GM12878 (cell line): ENCODE data around the gene SPATC1L. TPM values are rescaled to one million over a fixed set of nuclear protein-coding genes. Genes with fewer than 3 reads are reported as not detected.

Experiments used
- ATAC-seq: fragments of 200-7000 bp; cut with Tn5 transposase; 3 replicates; pipeline ENCODE4 v1.9.1; 2020; ENCODE audit warnings: mild to moderate bottlenecking, moderate library complexity
- BruUV-seq: library from RNA; stranded (reverse); fragments of 400-500 nt; replicated peaks from 2 replicates; lab custom pipeline; 2021; lab: Mats Ljungman, UMichigan
- CTCF ChIA-PET: fragments of 300-600 bp; sonication (Branson Sonifier 250); formaldehyde crosslinking; extraction: SDS; loops from one replicate; lab custom pipeline; 2021; ENCODE audit warnings: inconsistent platforms; lab: Yijun Ruan, JAX
- POLR2A ChIA-PET: fragments of 350-600 bp; formaldehyde crosslinking; extraction: SDS; loops from one replicate; lab custom pipeline; 2021; ENCODE audit warnings: inconsistent platforms; lab: Charles Lee
- RAD21 ChIA-PET: fragments of 300-600 bp; sonication (Branson Sonifier 250); formaldehyde crosslinking; loops from one replicate; lab custom pipeline; 2023; ENCODE audit warnings: antibody characterized with exemption; ENCODE audit not compliant: unreplicated experiment; lab: Charles Lee
- SMC1A ChIA-PET: fragments of 300-600 bp; sonication (Branson Sonifier 250); formaldehyde crosslinking; loops from one replicate; lab custom pipeline; 2023; ENCODE audit not compliant: unreplicated experiment, uncharacterized antibody; lab: Charles Lee
- DNase-seq: peaks from one replicate; pipeline ENCODE4 v3.0.0-alpha.2; 2011; ENCODE audit warnings: low read depth, low spot score
- FAIRE-seq: peaks from 3 replicates; lab custom pipeline; 2011; peaks lifted over from hg19 to GRCh38; lab: Jason Lieb, UNC
- H2AFZ ChIP-seq: 2 replicates; pipeline ENCODE4 v1.6.0; 2011; ENCODE audit warnings: low read depth, low read length, control low read depth; ENCODE audit not compliant: control insufficient read depth
- H3K27ac ChIP-seq: 2 replicates; pipeline ENCODE4 v1.5.1; 2011; ENCODE audit warnings: control low read depth; ENCODE audit not compliant: control insufficient read depth, insufficient read depth
- H3K27me3 ChIP-seq, 2 experiments: replicated peaks in 1 of 2; 2 replicates each; pipeline versions ENCODE4 v1.6.0 to v1.6.1; 2011; ENCODE audit warnings: low read length in 1 of 2; ENCODE audit not compliant: control insufficient read depth in 2 of 2, insufficient read depth in 2 of 2
- H3K36me3 ChIP-seq, 2 experiments: 2 replicates each; pipeline ENCODE4 v1.5.1; 2011; ENCODE audit warnings: low read length in 1 of 2; ENCODE audit not compliant: control insufficient read depth in 2 of 2, insufficient read depth in 2 of 2
- H3K4me1 ChIP-seq: 2 replicates; pipeline ENCODE4 v1.6.1; 2011; ENCODE audit warnings: mild to moderate bottlenecking, low read length, moderate library complexity, mixed read lengths; ENCODE audit not compliant: control insufficient read depth, insufficient read depth
- H3K4me2 ChIP-seq: 2 replicates; pipeline ENCODE4 v1.6.0; 2011; ENCODE audit warnings: control low read depth; ENCODE audit not compliant: control insufficient read depth, insufficient read depth
- H3K4me3 ChIP-seq: fragments of 200-600 bp; sonication (generic); 2 replicates; pipeline ENCODE4 v1.5.1; 2016
- H3K79me2 ChIP-seq: 2 replicates; pipeline ENCODE4 v1.6.0; 2011; ENCODE audit warnings: low read length; ENCODE audit not compliant: control insufficient read depth, insufficient read depth
- H3K9ac ChIP-seq: 2 replicates; pipeline ENCODE4 v1.8.0; 2011; ENCODE audit warnings: low read length, control low read depth, mixed read lengths; ENCODE audit not compliant: control insufficient read depth, insufficient read depth
- H3K9me3 ChIP-seq: replicated peaks from 3 replicates; pipeline ENCODE4 v1.5.1; 2011; ENCODE audit warnings: mild to moderate bottlenecking, low read length; ENCODE audit not compliant: control insufficient read depth, insufficient read depth
- H4K20me1 ChIP-seq: 2 replicates; pipeline ENCODE4 v1.6.0; 2011; ENCODE audit not compliant: control insufficient read depth, insufficient read depth
- CEBPB ChIP-seq, 2 experiments: fragments of 150-350 bp in 1 of 2; IDR thresholded peaks; 2 replicates each; pipeline ENCODE4 v1.6.1; 2012 to 2014; ENCODE audit warnings: low read depth in 2 of 2, low read length in 2 of 2, borderline replicate concordance in 1 of 2, inconsistent platforms in 1 of 2
- MYC ChIP-seq: IDR thresholded peaks from 2 replicates; pipeline ENCODE4 v1.6.1; 2011; ENCODE audit warnings: mild to moderate bottlenecking, low read length, moderate library complexity, inconsistent platforms; ENCODE audit not compliant: insufficient read depth, insufficient replicate concordance, insufficient read length, severe bottlenecking
- NKRF ChIP-seq: fragments of 450-650 bp; conservative IDR thresholded peaks from 2 replicates; pipeline ENCODE4 v1.6.1; 2017; ENCODE audit warnings: mild to moderate bottlenecking, moderate library complexity
- PBX3 ChIP-seq: IDR thresholded peaks from 2 replicates; pipeline ENCODE4 v1.6.1; 2011; ENCODE audit warnings: mild to moderate bottlenecking, low read depth, low read length, moderate library complexity; ENCODE audit not compliant: insufficient replicate concordance
- RCOR1 ChIP-seq: conservative IDR thresholded peaks from 2 replicates; pipeline ENCODE4 v1.6.1; 2012; ENCODE audit warnings: low read depth, low read length, improper control_type of control experiment
- SMAD1 ChIP-seq: fragments of 450-650 bp; IDR thresholded peaks from 2 replicates; pipeline ENCODE4 v1.6.1; 2018; ENCODE audit warnings: mild to moderate bottlenecking, low read depth; ENCODE audit not compliant: partially characterized antibody
- WGBS: methylation state at CpG from one replicate; pipeline ENCODE4 v1.1.6; 2016; ENCODE audit warnings: low lambda C conversion rate; ENCODE audit not compliant: insufficient replicate concordance, insufficient coverage; ENCODE audit errors: missing lambda C conversion rate; 5-methylcytosine and 5-hydroxymethylcytosine counted together
- in situ Hi-C: fragments of 300-500 bp; cut with MboI; formaldehyde crosslinking; loops from 9 replicates; pipeline ENCODE4 v1.14.3; 2018; ENCODE audit warnings: mixed read lengths
- intact Hi-C: fragments of 100-400 bp; cut with micrococcal nuclease; formaldehyde crosslinking; loops from one replicate; pipeline ENCODE4 v1.14.2; 2022; ENCODE audit not compliant: unreplicated experiment
- polyA plus RNA-seq, 11 experiments: library from polyadenylated mRNA; depleted of rRNA in 4 of 11; unstranded in 6 of 11; stranded (reverse) in 5 of 11; fragments of >200 nt; fragmentation: Nextera tagmentation in 4 of 11; fragmentation: Illumina TruSeq in 1 of 11; extraction: Ambion mirVana in 4 of 11; extraction: Trizol in 1 of 11; gene quantifications; 1 replicate in 1 of 11; 2 replicates in 10 of 11; pipeline versions ENCODE4 v1.2.1 to v1.2.3, GENCODE V29; 2011 to 2016; ENCODE audit warnings: inconsistent platforms in 2 of 11, missing spikeins in 2 of 11, low read depth in 1 of 11
- total RNA-seq, 4 experiments: library from RNA; depleted of rRNA in 3 of 4; stranded (reverse); fragments of >200 nt in 3 of 4; fragmentation: Illumina TruSeq in 1 of 4; extraction: Trizol in 1 of 4; gene quantifications; 2 replicates each; pipeline versions ENCODE4 v1.2.1 to v1.2.3, GENCODE V29; 2013 to 2021
- TF ChIP-seq, protein P1 (sequence below): fragments of 450-650 bp; IDR thresholded peaks from 2 replicates; pipeline ENCODE4 v1.6.1; 2017; ENCODE audit warnings: borderline replicate concordance

Gene SPATC1L
- total and polyA plus RNA-seq, 10 of the 15 experiments (the other 5 are each of a cell fraction or from before 2014, with no cell fraction given), result 1.4 to 16.0 (median 7.0) TPM; not detected in 2

GRCh38 chr21:46146856-46147255 lies 37.4 kb downstream of the SPATC1L start:
- 31% methylated on average over 13 of the region's 14 CpGs for WGBS
- POLR2A ChIA-PET, result no interaction called here
- RAD21 ChIA-PET, result no interaction called here
- TF ChIP-seq RCOR1, result no peak
- TF ChIP-seq MYC, result no peak
- Histone ChIP-seq H3K4me1 (no peaks in the 10 kb centered on the region; the same call in 1 of the 2 replicates), H2AFZ (no peak overlapping the region), H3K36me3 (no peaks in the 10 kb centered on the region), H4K20me1 (no peaks in the 10 kb centered on the region), H3K79me2 (no peaks in the 10 kb centered on the region), H3K27ac (no peak overlapping the region), H3K4me3 (no peak overlapping the region), H3K9ac (no peak overlapping the region), H3K9me3 (no peaks in the 10 kb centered on the region; the same call in 2 of the 3 replicates), H3K27me3 (no peaks in the 10 kb centered on the region), H3K4me2 (no peak overlapping the region)
- CTCF ChIA-PET, result interaction anchor here (0.9 to 1.3 kb wide), 3 partner anchors 107 to 179 kb away, joined by 3 to 4 read pairs (median 4); a partner anchor contains a TSS
- DNase-seq (no peak), FAIRE-seq (no peak), ATAC-seq (no peak)
- intact Hi-C loops, result loop anchor here (10.0 kb wide), 1 partner anchor 138 kb away; the partner anchor contains the start of genes MCM3AP and YBEY
- SMC1A ChIA-PET, result no interaction called here
- in situ Hi-C loops, result no loop called here
- BruUV-seq, result no TSS peak

DNA sequence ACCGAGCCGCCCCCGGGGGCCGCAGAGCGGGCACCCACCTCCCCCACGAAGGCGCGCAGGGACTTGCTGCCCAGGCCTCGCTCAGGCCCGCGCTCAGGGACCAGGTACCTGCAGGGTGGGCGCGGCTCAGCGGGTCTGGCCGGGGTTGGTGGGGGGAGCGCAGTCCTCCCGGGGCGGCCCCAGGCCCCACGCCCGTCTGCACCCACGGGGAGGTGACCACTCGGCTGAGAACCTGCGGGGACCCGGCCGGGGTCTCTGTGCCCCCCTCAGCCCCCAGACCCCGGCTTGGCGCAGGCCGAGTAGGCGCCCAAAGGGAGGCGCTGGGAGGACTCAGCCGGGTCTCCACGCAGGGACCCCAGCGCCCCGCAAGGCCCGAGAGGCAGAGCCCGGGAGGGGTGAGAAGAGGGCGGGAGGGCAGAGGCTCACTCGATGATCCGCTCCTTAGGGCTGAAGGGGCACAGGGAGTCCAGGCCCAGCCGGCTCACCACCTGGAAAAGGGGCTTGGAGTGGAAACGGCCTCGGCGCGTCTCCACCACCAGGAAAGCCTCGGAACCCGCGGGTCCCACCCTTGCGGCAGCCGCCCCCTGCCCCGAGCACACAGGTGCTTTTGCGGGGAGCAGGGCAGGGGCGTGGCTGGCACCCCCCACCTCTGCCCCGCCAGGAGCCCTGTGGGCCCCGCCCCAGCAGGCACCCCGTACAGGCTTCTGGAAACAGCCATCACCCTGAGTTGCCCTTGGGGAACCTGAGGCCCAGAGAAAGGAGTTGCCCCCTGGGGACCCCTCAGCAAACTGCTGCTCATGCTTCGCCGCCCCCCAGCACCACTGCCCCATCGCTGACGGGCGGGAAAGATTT lies 38.2 kb downstream of the SPATC1L start:
- no peak for ATAC-seq

More for the DNA sequence above, 38.2 kb downstream of the SPATC1L start:
- H4K20me1 ChIP-seq, result no peaks in the 10 kb centered on the region
- H3K27me3 ChIP-seq, result no peaks in the 10 kb centered on the region
- no peaks in the 10 kb centered on the region; the same call in 2 of the 3 replicates for H3K9me3 ChIP-seq
- RAD21 ChIA-PET, result no interaction called here
- POLR2A ChIA-PET, result no interaction called here
- TF ChIP-seq SMAD1 (no peak), RCOR1 (no peak), PBX3 (no peak), NKRF (no peak), CEBPB (IDR thresholded peaks at IDR 0.05; ENCODE audit: borderline replicate concordance in 1 of 2, low read depth in 2 of 2, low read length in 2 of 2) (no peak)
- TF ChIP-seq, protein P1, sequence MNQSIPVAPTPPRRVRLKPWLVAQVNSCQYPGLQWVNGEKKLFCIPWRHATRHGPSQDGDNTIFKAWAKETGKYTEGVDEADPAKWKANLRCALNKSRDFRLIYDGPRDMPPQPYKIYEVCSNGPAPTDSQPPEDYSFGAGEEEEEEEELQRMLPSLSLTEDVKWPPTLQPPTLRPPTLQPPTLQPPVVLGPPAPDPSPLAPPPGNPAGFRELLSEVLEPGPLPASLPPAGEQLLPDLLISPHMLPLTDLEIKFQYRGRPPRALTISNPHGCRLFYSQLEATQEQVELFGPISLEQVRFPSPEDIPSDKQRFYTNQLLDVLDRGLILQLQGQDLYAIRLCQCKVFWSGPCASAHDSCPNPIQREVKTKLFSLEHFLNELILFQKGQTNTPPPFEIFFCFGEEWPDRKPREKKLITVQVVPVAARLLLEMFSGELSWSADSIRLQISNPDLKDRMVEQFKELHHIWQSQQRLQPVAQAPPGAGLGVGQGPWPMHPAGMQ, result no peak
- no peak overlapping the region for H3K4me3 ChIP-seq
- no peaks in the 10 kb centered on the region for H3K36me3 ChIP-seq
- FAIRE-seq, result no peak
- H3K9ac ChIP-seq, result no peak overlapping the region
- CTCF ChIA-PET, result interaction anchor here (1.1 kb wide), 1 partner anchor 139 kb away, joined by 4 read pairs; no protein-coding TSS in a partner anchor
- no peaks in the 10 kb centered on the region for H3K79me2 ChIP-seq
- no peak overlapping the region for H2AFZ ChIP-seq
- in situ Hi-C loops, result no loop called here
- H3K4me2 ChIP-seq, result no peak overlapping the region
- no TSS peak for BruUV-seq
- H3K27ac ChIP-seq, result no peak overlapping the region
- WGBS, result 58% methylated on average over 28 of the region's 60 CpGs
- DNase-seq, result no peak
- no peaks in the 10 kb centered on the region; the same call in 1 of the 2 replicates for H3K4me1 ChIP-seq
- intact Hi-C loops, result loop anchor here (10.0 kb wide), 1 partner anchor 139 kb away; the partner anchor contains the start of genes MCM3AP and YBEY
- SMC1A ChIA-PET, result no interaction called here
